Activated naive CD4-positive, alpha-beta T cell treated with anti-CD3 and anti-CD28 coated beads for 36 hours (primary cell): ENCODE measurements around the gene TRIM45. TPM values are rescaled to one million over a fixed set of nuclear protein-coding genes. Genes with fewer than 3 reads are reported as not detected.
"Not testable (repeated sequence)": the region's sequence is repeated elsewhere in the genome, so short reads cannot be mapped to it uniquely, and the experiment has no call there.

Experiments
- CTCF ChIA-PET: fragments of 350-600 bp; sonication (Branson Sonifier 250); formaldehyde crosslinking; loops from one replicate; lab custom pipeline; 2021; ENCODE audit warnings: antibody characterized with exemption; lab: Charles Lee
- DNase-seq: peaks from one replicate; pipeline ENCODE4 v3.0.0-alpha.2; 2020
- H3K27ac Mint-ChIP-seq: one replicate; pipeline ENCODE4 v1.8.0; 2021; ENCODE audit warnings: mild to moderate bottlenecking, mixed read lengths
- H3K27me3 Mint-ChIP-seq: one replicate; pipeline ENCODE4 v1.8.0; 2021; ENCODE audit warnings: low read depth, mixed read lengths
- H3K36me3 Mint-ChIP-seq: one replicate; pipeline ENCODE4 v1.8.0; 2021; ENCODE audit warnings: low read depth, mixed read lengths
- H3K4me1 Mint-ChIP-seq: one replicate; pipeline ENCODE4 v1.8.0; 2021; ENCODE audit warnings: low read depth, mixed read lengths
- H3K4me3 Mint-ChIP-seq: one replicate; pipeline ENCODE4 v1.8.0; 2021; ENCODE audit warnings: mild to moderate bottlenecking, moderate library complexity, mixed read lengths
- H3K9me3 Mint-ChIP-seq: one replicate; pipeline ENCODE4 v1.8.0; 2021; ENCODE audit warnings: mixed read lengths
- intact Hi-C: fragments of 100-400 bp; cut with micrococcal nuclease; formaldehyde crosslinking; loops from one replicate; pipeline ENCODE4 v1.15.1; 2023
- total RNA-seq, 2 experiments: library from RNA; stranded (reverse); gene quantifications; one replicate each; pipeline ENCODE4 v1.2.3, GENCODE V29; 2021

TRIM45 gene, protein sequence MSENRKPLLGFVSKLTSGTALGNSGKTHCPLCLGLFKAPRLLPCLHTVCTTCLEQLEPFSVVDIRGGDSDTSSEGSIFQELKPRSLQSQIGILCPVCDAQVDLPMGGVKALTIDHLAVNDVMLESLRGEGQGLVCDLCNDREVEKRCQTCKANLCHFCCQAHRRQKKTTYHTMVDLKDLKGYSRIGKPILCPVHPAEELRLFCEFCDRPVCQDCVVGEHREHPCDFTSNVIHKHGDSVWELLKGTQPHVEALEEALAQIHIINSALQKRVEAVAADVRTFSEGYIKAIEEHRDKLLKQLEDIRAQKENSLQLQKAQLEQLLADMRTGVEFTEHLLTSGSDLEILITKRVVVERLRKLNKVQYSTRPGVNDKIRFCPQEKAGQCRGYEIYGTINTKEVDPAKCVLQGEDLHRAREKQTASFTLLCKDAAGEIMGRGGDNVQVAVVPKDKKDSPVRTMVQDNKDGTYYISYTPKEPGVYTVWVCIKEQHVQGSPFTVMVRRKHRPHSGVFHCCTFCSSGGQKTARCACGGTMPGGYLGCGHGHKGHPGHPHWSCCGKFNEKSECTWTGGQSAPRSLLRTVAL
- total RNA-seq = under 1 TPM; 0.17 TPM

DNA sequence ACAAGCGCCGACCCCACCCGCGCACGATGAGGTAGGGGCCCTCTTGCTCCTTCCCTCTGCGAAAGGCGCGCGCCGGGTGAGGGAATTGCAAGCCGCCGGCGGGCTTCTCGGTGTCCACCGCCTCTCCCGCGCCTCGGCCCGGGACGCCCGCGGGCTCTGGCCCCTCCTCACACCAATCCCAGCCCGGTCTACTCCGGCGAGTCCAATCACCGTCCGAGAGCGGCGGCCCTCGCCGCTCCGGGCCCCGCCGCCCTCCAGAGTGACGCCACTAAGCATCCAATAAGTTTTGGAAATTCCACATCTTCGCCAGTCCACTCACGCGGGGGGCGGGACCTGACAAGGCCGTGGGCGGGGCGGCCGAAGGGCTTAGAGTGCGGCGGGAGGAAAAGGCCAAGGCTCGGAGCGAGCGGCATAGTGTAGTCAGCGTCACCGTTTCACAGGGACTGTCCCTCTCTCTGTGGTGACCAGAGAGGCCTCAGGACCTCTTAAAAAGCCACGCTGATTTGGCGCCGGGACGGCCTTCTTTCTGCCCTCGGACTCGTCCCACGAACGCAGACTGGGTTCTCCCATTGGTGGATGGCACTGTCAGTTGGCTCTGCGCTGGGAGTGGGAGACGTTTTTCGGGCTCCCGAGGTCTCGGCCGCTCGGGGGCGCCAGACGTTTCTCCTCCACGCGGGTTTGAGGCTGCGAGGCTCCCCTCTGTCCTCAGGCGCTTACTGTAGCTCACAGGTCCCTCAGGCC lies at the start of gene TRIM45:
TSS of gene TRIM45 (minus strand) at position 161 of the 741 bp plus-strand sequence. CDS start 548 bp downstream, outside the sequence.
- Mint-ChIP-seq H3K9me3 (no peaks in the 10 kb centered on the region), H3K27me3 (peaks cover 10% of the 10 kb centered on the region), H3K4me1 (no peaks in the 10 kb centered on the region), H3K27ac (no peak within 1 kb of the TSS), H3K36me3 (no peaks in the 10 kb centered on the region), H3K4me3 (peak within 1 kb of the TSS; percentile 73)
- CTCF ChIA-PET = interaction anchor here (0.5 to 1.7 kb wide), 6 partner anchors 10 to 607 kb away, joined by 3 to 6 read pairs (median 4); no protein-coding TSS in a partner anchor
- intact Hi-C loops = loop anchor here (1.0 to 10.0 kb wide), 4 partner anchors 61 to 987 kb away; partner anchors contain the start of gene TTF2
- DNase-seq = peak; percentile 90

DNA sequence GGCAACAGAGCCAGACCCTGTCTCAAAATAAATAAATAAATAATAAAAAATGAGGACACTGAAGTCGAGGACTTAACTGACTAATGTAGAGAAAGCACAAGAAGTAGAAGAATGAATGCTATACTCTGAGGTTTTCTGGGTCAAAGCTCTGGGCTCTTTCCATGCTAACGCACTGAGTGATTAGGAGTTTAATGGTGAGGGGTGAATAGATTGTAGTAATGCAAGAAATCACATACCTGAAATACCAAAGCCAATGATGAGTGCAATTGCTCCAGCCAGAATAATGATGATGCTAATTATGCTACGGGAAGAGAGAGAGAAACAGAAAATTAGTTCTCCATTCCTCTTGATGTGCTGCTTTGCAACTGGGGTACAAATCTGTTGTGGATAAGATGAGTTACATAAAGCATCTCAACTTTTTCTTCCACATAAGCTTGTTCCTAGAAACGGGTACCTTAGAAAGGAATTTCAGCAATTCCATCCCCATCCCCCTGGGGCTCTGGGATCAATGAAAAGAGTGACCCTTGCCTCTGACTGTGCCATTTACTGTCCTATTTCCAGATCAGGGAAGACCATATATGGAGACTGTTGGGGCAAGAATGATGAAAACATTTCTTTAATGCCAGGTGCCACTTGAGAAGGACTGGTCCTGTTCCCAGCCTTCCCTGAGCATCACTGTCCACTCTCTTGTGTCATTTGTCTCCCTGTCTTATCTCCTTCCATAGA lies 48.5 kb upstream of the TRIM45 start:
- H3K4me3 Mint-ChIP-seq = no peak overlapping the region
- no peak overlapping the region for H3K27ac Mint-ChIP-seq
- H3K27me3 Mint-ChIP-seq = peaks cover 2% of the 10 kb centered on the region
- no peaks in the 10 kb centered on the region for H3K36me3 Mint-ChIP-seq
- intact Hi-C loops = no loop called here
- CTCF ChIA-PET = no interaction called here
- no peaks in the 10 kb centered on the region for H3K9me3 Mint-ChIP-seq
- DNase-seq = no peak
- no peaks in the 10 kb centered on the region for H3K4me1 Mint-ChIP-seq

DNA sequence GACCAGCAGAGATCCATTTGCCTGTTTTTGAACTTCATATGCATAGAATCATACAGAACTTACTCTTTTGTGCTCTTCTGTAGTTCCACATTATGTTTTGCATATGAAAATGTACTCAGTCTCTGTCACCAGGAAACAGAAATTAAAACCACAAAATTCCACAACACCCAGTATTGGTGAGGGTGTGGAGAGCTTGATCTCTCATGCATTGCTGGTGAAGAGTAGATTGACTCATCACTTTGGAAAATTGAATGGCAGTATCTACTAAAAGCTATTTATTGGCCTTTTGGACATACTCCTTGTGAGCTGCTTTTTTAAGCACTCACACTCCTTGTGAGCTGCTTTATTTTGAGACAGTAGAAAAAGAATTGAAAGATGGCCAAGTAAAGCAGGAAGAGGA lies 45.9 kb upstream of the TRIM45 start:
- Mint-ChIP-seq H3K4me1 (no peaks in the 10 kb centered on the region), H3K27ac (no peak overlapping the region), H3K4me3 (no peak overlapping the region), H3K9me3 (no peaks in the 10 kb centered on the region), H3K36me3 (no peaks in the 10 kb centered on the region), H3K27me3 (peaks cover 2% of the 10 kb centered on the region)
- CTCF ChIA-PET = interaction anchor here (0.6 to 1.6 kb wide), 4 partner anchors 14 to 113 kb away, joined by 3 to 5 read pairs (median 4); no protein-coding TSS in a partner anchor
- intact Hi-C loops = no loop called here
- no peak for DNase-seq

DNA sequence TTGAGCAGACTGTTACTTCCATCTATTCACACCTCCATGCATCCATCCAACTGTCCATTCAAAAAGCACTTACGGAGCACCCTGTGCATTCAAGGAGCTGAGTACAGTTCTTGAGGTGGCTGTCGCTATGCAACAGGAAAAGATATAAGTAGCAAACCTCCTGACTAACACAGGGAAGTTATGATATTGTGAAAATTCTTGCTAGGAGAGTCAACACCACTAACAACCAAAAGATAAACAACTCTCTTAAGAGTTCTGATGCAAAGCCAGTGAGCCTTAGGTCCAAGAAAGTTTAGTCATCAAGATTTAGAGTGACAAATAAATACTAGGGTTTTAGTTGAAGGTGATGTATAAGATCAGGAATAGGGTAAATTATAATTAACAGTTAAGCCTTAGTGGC lies 44.5 kb upstream of the TRIM45 start:
- no peaks in the 10 kb centered on the region for H3K9me3 Mint-ChIP-seq
- CTCF ChIA-PET = no interaction called here
- no peak overlapping the region for H3K4me3 Mint-ChIP-seq
- no peak overlapping the region for H3K27ac Mint-ChIP-seq
- H3K36me3 Mint-ChIP-seq = no peaks in the 10 kb centered on the region
- intact Hi-C loops = no loop called here
- H3K4me1 Mint-ChIP-seq = no peaks in the 10 kb centered on the region
- peaks cover 4% of the 10 kb centered on the region for H3K27me3 Mint-ChIP-seq
- no peak for DNase-seq

DNA sequence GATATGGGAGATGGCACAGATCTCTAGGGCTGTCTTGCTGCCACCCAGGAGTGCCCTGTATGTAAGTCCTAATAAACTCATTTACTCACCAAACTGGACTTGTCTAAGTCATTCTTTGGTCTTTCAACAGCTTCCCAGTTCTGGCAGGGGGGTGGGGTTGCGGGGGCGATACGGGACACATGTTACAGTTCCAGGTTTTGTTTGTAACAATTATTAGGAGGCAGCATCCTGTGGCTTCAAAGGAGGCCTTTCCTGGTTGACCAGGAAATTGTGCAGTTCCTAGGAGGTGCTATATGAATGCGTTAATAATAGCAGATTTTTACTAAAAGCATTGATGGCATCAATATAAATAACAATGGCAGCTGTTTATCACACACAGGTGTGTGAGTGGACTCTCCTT lies 42.7 kb upstream of the TRIM45 start:
- no peak for DNase-seq
- Mint-ChIP-seq H3K4me1 (no peaks in the 10 kb centered on the region), H3K4me3 (no peak overlapping the region), H3K27ac (no peak overlapping the region), H3K27me3 (peaks cover 5% of the 10 kb centered on the region), H3K36me3 (no peaks in the 10 kb centered on the region), H3K9me3 (no peaks in the 10 kb centered on the region)
- intact Hi-C loops = no loop called here
- CTCF ChIA-PET = interaction anchor here (0.6 kb wide), 1 partner anchor 13 kb away, joined by 3 read pairs; no protein-coding TSS in a partner anchor

DNA sequence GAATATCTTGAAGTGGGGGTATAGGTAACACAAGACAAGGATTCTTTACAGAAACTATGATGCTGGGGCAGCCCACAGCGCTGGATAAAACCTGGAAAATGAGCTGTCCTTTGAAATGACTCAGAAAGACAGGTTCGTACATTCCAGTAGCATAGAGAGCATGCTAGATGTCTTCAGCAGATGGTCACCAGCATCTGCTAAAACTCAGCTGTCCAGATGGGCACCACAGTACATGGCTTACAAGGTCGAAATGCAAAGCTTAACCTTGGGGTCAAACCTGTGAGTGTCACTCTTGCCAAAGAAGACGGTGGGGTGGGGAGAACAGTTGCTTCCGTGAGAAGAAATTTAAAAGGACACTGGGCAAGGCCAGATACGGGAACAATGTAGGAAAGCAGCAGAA lies 41.3 kb upstream of the TRIM45 start:
- intact Hi-C loops = no loop called here
- CTCF ChIA-PET = no interaction called here
- H3K27ac Mint-ChIP-seq = no peak overlapping the region
- no peak overlapping the region for H3K4me3 Mint-ChIP-seq
- no peak for DNase-seq
- no peaks in the 10 kb centered on the region for H3K36me3 Mint-ChIP-seq
- H3K4me1 Mint-ChIP-seq = no peaks in the 10 kb centered on the region
- peaks cover 5% of the 10 kb centered on the region for H3K27me3 Mint-ChIP-seq
- H3K9me3 Mint-ChIP-seq = no peaks in the 10 kb centered on the region

DNA sequence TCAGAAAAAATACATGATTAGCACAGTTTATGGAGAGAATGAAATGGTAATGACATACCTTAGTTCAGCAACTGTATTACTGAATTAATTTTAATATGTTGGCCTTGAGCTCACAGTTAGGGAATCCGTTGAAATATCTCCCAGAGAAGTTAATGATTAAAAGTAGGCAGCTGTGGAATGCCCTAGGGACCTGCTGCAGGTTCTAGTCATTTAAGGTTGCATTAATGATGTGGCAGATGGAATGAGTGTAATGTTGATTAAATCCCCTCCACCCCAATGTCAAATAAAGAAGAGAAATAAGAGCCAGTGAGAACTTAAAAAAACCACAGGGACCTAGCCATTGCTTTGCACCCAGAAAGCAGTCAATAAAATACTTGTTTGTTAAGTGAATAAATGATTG lies 40.3 kb upstream of the TRIM45 start:
- Mint-ChIP-seq H3K4me1 (no peaks in the 10 kb centered on the region), H3K4me3 (no peak overlapping the region), H3K27ac (no peak overlapping the region), H3K27me3 (peaks cover 5% of the 10 kb centered on the region), H3K36me3 (no peaks in the 10 kb centered on the region), H3K9me3 (no peaks in the 10 kb centered on the region)
- DNase-seq = no peak
- intact Hi-C loops = no loop called here
- CTCF ChIA-PET = interaction anchor here (0.6 kb wide), 1 partner anchor 210 kb away, joined by 6 read pairs; no protein-coding TSS in a partner anchor

DNA sequence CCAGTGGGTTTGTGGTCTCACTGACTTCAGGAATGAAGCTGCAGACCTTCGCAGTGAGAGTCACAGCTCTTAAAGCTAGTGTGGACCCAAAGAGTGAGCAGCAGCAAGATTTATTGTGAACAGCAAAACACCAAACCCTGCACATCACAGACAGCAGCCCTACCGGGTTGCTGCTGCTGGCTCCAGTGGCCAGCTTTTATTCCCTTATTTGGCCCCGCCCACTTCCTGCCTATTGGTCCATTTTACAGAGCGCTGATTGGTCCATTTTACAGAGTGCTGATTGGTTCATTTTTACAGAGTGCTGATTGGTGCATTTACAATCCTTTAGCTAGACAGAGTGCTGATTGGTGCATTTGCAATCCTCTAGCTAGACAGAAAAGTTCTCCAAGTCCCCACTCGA lies 29.8 kb upstream of the TRIM45 start:
- not testable (repeated sequence) for H3K36me3 Mint-ChIP-seq, H3K27me3 Mint-ChIP-seq, H3K4me1 Mint-ChIP-seq

DNA sequence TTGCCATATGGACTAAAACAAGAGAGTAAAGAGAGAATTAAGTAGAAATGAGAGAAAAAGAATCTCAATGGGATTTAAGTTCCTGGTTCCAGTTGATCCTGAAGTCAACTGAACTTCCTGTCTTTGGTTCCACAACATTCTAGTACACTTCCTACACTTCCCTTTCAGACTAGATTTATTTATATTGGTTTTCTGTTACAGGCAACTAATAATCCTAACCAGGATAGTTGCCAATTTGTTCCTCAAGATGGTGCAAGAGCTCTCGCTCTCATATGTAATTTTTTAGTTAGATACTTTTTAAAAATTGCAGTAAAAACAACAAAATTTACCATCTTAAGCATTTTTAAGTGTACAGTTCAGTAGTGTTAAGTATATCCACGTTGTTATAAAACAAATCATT lies 28.8 kb upstream of the TRIM45 start:
- no peak for DNase-seq
- Mint-ChIP-seq H3K4me3 (no peak overlapping the region), H3K27ac (no peak overlapping the region), H3K36me3 (no peaks in the 10 kb centered on the region), H3K4me1 (no peaks in the 10 kb centered on the region), H3K9me3 (peaks cover 3% of the 10 kb centered on the region), H3K27me3 (no peaks in the 10 kb centered on the region)
- intact Hi-C loops = no loop called here
- CTCF ChIA-PET = interaction anchor here (1.2 kb wide), 1 partner anchor 22 kb away, joined by 3 read pairs; no protein-coding TSS in a partner anchor

More for the DNA sequence above, 29.8 kb upstream of the TRIM45 start:
- CTCF ChIA-PET = interaction anchor here (0.7 kb wide), 3 partner anchors 13 to 280 kb away, joined by 3 to 4 read pairs (median 3); no protein-coding TSS in a partner anchor
- intact Hi-C loops, H3K4me3 Mint-ChIP-seq, H3K9me3 Mint-ChIP-seq, H3K27ac Mint-ChIP-seq: not testable (repeated sequence)
- DNase-seq = peak; percentile 7

DNA sequence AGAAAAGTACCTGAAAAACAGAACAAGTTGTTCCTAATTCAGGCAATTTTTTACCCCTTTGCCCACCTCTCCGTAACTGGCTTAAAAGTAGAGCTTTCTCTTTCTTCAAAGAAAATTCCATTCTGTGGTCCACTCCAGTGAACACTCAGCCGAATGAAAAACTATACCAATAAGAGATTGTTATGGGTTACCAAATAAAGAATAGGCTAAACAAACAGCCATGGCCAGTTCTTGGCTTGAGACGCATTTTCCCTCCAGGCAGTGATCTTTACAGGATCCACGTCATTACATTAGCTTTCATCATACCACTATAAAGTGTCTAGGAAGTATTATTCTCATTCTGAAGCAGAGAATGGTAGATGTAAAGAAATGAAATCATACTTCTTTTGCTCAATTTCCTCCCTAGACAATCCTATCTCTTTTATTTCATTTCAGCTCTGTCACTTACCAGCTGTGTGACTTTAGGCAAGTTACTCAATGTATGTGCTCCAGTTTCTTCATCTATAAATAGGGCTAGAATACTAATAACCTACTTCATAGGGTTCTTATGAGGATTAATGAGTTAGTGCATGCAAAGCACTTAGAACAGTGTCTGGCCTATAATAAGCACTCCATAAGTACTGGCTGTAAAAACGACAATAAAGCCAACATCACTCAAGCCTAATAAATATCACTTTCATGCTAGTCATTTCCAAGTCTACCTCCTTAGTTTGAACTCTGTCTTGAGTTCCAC lies 26.5 kb upstream of the TRIM45 start:
- H3K9me3 Mint-ChIP-seq = peaks cover 3% of the 10 kb centered on the region
- no peak overlapping the region for H3K4me3 Mint-ChIP-seq
- CTCF ChIA-PET = no interaction called here
- H3K27ac Mint-ChIP-seq = no peak overlapping the region
- H3K27me3 Mint-ChIP-seq = no peaks in the 10 kb centered on the region
- H3K36me3 Mint-ChIP-seq = no peaks in the 10 kb centered on the region
- H3K4me1 Mint-ChIP-seq = no peaks in the 10 kb centered on the region
- DNase-seq = no peak
- intact Hi-C loops = no loop called here

DNA sequence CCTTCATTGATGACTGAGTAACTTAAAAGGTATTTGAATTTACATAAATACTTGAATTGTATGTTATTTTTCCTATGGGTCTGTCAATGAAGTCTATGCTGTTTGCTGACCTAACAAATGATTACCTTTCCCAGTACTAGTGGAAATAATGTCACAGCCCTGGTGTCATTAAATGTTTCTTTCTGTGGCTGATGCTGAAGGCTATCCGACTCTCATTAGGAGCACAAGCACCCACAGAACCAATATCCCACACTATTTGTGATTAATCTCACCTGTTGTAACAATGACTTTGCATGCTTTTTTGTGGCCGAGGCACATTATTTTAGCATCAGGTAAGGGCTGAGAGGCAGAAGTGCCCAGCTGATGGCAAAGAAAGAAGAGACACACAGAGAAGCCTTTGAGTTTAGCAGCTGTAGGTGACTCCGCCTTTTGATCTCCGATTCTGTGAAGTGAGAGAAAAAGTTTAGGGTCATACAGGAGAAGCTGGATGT lies 25.8 kb upstream of the TRIM45 start:
- Mint-ChIP-seq H3K27ac (no peak overlapping the region), H3K9me3 (peaks cover 3% of the 10 kb centered on the region), H3K27me3 (no peaks in the 10 kb centered on the region), H3K4me1 (no peaks in the 10 kb centered on the region), H3K36me3 (no peaks in the 10 kb centered on the region), H3K4me3 (no peak overlapping the region)
- no peak for DNase-seq
- CTCF ChIA-PET = no interaction called here
- intact Hi-C loops = no loop called here
